HepG2 (cell line): ENCODE measurements around the gene ARL5C. TPM values are rescaled to one million over a fixed set of nuclear protein-coding genes. Genes with fewer than 3 reads are reported as not detected.

Experiments
- ATAC-seq: fragments of 200-7000 bp; cut with Tn5 transposase; 3 replicates; pipeline ENCODE4 v1.9.1; 2020; ENCODE audit warnings: mild to moderate bottlenecking, moderate library complexity
- BruUV-seq: library from RNA; stranded (reverse); fragments of 400-500 nt; replicated peaks from 2 replicates; lab custom pipeline; 2021; lab: Mats Ljungman, UMichigan
- CTCF ChIA-PET: fragments of 300-600 bp; formaldehyde crosslinking; extraction: SDS; loops from one replicate; lab custom pipeline; 2021; ENCODE audit warnings: low total read pairs, inconsistent platforms, low intra/inter-chr PET ratio; lab: Yijun Ruan, JAX
- POLR2A ChIA-PET: fragments of 350-600 bp; sonication (Branson Sonifier 250); formaldehyde crosslinking; loops from one replicate; lab custom pipeline; 2020; ENCODE audit warnings: antibody characterized with exemption, inconsistent platforms; lab: Yijun Ruan, JAX
- DNase-seq: peaks from one replicate; pipeline ENCODE4 v3.0.0-alpha.2; 2015; ENCODE audit warnings: low spot score
- FAIRE-seq: peaks from 3 replicates; lab custom pipeline; 2011; peaks lifted over from hg19 to GRCh38; lab: Jason Lieb, UNC
- H2AFZ ChIP-seq: one replicate; pipeline ENCODE4 v1.6.1; 2011; ENCODE audit warnings: low read length, inconsistent platforms
- H3K27ac ChIP-seq: fragments of 300-600 bp; 3 replicates; pipeline ENCODE4 v1.8.0; 2011; ENCODE audit warnings: mixed run types, mild to moderate bottlenecking, mixed read lengths, low read length, inconsistent platforms; ENCODE audit not compliant: insufficient read depth; ENCODE audit errors: extremely low read length
- H3K27me3 ChIP-seq, 2 experiments: fragments of 200-600 bp in 1 of 2; 2 replicates in 1 of 2; 3 replicates in 1 of 2; pipeline versions ENCODE4 v1.6.0 to v1.8.0; 2011; ENCODE audit warnings: low read length in 2 of 2, mild to moderate bottlenecking in 2 of 2, moderate library complexity in 2 of 2, inconsistent platforms in 1 of 2; ENCODE audit not compliant: insufficient read depth in 2 of 2, control insufficient read depth in 1 of 2
- H3K36me3 ChIP-seq, 2 experiments: fragments of 200-600 bp in 1 of 2; replicated peaks in 1 of 2; 2 replicates in 1 of 2; 3 replicates in 1 of 2; pipeline versions ENCODE4 v1.5.1 to v1.8.0; 2011; ENCODE audit warnings: low read length in 2 of 2, inconsistent platforms in 1 of 2; ENCODE audit not compliant: insufficient read depth in 2 of 2, control insufficient read depth in 1 of 2
- H3K4me1 ChIP-seq: 2 replicates; pipeline ENCODE4 v1.5.1; 2012; ENCODE audit warnings: low read length, inconsistent platforms; ENCODE audit not compliant: insufficient read depth
- H3K4me2 ChIP-seq: 2 replicates; pipeline ENCODE4 v1.6.0; 2011; ENCODE audit warnings: low read depth, low read length, inconsistent platforms
- H3K4me3 ChIP-seq, 3 experiments: fragments of 200-600 bp in 1 of 3; sonication (generic), shearing (Covaris generic) in 1 of 3; replicated peaks in 1 of 3; 2 replicates each; pipeline ENCODE4 v1.5.1; 2011 to 2016; ENCODE audit warnings: low read length in 3 of 3, inconsistent platforms in 2 of 3, low read depth in 2 of 3, mild to moderate bottlenecking in 2 of 3, control low read depth in 1 of 3, mixed read lengths in 1 of 3; ENCODE audit not compliant: insufficient read depth in 1 of 3
- H3K79me2 ChIP-seq: one replicate; pipeline ENCODE4 v1.6.1; 2011; ENCODE audit warnings: low read length, inconsistent platforms; ENCODE audit not compliant: insufficient read depth
- H3K9ac ChIP-seq: 2 replicates; pipeline ENCODE4 v1.6.0; 2011; ENCODE audit warnings: mild to moderate bottlenecking, low read depth, low read length, inconsistent platforms; ENCODE audit not compliant: insufficient read depth
- H3K9me3 ChIP-seq: 2 replicates; pipeline ENCODE4 v1.5.1; 2012; ENCODE audit warnings: mild to moderate bottlenecking, low read length
- H4K20me1 ChIP-seq: 2 replicates; pipeline ENCODE4 v1.6.0; 2011; ENCODE audit warnings: inconsistent platforms, mild to moderate bottlenecking, low read length, moderate library complexity; ENCODE audit not compliant: insufficient read depth
- EZH2 ChIP-seq: conservative IDR thresholded peaks from 2 replicates; pipeline ENCODE4 v1.6.1; 2012; ENCODE audit warnings: mild to moderate bottlenecking, low read depth, low read length, moderate library complexity
- KDM5B ChIP-seq: sonication (generic); formaldehyde crosslinking; IDR thresholded peaks from 2 replicates; pipeline ENCODE4 v1.4.0; 2020; ENCODE audit warnings: missing genetic modification reagents, mild to moderate bottlenecking, borderline replicate concordance
- YY1 ChIP-seq: IDR thresholded peaks from 2 replicates; pipeline ENCODE4 v1.6.1; 2011; ENCODE audit warnings: low read length, low read depth, moderate library complexity, mild to moderate bottlenecking; ENCODE audit not compliant: insufficient read depth, insufficient replicate concordance
- ZNF768 ChIP-seq: sonication (generic); formaldehyde crosslinking; IDR thresholded peaks from 2 replicates; pipeline ENCODE4 v1.4.0; 2020; ENCODE audit warnings: missing genetic modification reagents
- WGBS: methylation state at CpG from one replicate; pipeline ENCODE4 v1.1.6; 2017; ENCODE audit warnings: low lambda C conversion rate; 5-methylcytosine and 5-hydroxymethylcytosine counted together
- in situ Hi-C: cut with HindIII; loops from 2 replicates; pipeline ENCODE4 v1.10.0; 2017; ENCODE audit warnings: low pct_unique_long_range_greater_than_20kb; ENCODE audit not compliant: extremely low pct_ligation_motif_present
- intact Hi-C: fragments of 100-400 bp; cut with micrococcal nuclease; formaldehyde crosslinking; loops from one replicate; pipeline ENCODE4 v1.10.0; 2022; ENCODE audit not compliant: unreplicated experiment
- polyA plus RNA-seq, 8 experiments: library from polyadenylated mRNA; depleted of rRNA in 3 of 8; stranded (reverse) in 7 of 8; unstranded in 1 of 8; fragments of >200 nt; fragmentation: Illumina TruSeq in 4 of 8; extraction: Trizol in 4 of 8; gene quantifications; 2 replicates each; pipeline versions ENCODE4 v1.2.1 to v1.2.3, GENCODE V29; 2011 to 2016; ENCODE audit warnings: low read depth in 4 of 8, missing spikeins in 1 of 8, mixed read lengths in 1 of 8; ENCODE audit not compliant: insufficient read depth in 1 of 8
- total RNA-seq, 5 experiments: library from RNA; depleted of rRNA; stranded (reverse); fragments of >200 nt; fragmentation: Illumina TruSeq; extraction: Trizol; gene quantifications; 2 replicates each; pipeline ENCODE4 v1.2.3, GENCODE V29; 2016; ENCODE audit warnings: low read depth in 1 of 5

Gene ARL5C
- total and polyA plus RNA-seq, 2 of the 13 experiments (the other 11 are each of a cell fraction or from before 2014, with no cell fraction given), result not detected

DNA sequence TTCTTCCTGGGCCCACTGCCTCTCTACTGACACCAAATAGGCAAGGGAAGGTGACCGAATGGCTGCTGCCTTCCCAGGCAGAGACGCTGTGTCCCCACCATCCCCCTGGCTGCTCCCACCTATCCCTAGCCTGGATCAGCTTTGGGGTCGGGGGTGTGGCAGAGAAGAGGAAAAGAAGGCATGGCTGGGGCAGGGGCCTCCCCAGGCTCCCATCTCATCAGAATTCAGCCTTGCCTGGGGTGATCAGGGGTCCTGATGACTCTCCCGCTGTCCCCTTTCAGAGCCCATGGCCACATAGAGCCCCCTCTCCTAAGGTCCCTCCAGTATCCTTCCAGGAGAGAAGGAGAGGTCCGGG lies 15.2 kb downstream of the ARL5C start:
- CTCF ChIA-PET, result no interaction called here

GRCh38 chr17:39150104-39150634 lies 15.8 kb downstream of the ARL5C start:
- Histone ChIP-seq H3K79me2 (no peaks in the 10 kb centered on the region), H3K27me3 (peaks cover 6 to 44% of the 10 kb centered on the region in 2 experiments; a peak in 3 of 5 replicates), H3K36me3 (no peaks in the 10 kb centered on the region), H3K4me2 (no peak overlapping the region), H3K4me3 (no peak overlapping the region), H3K4me1 (peaks cover 22% of the 10 kb centered on the region), H3K9ac (no peak overlapping the region), H2AFZ (no peak overlapping the region), H3K27ac (no peak overlapping the region), H4K20me1 (0 out of 2 replicates have a peak, but pooled peaks cover 2% of the 10 kb centered on the region), H3K9me3 (no peaks in the 10 kb centered on the region)
- TF ChIP-seq YY1 (no peak), ZNF768 (CRISPR knock-in tag) (peak; percentile 83; the same call in 1 of the 2 replicates)
- WGBS, result 21% methylated on average over 5 of the region's 5 CpGs
- ChIA-PET CTCF (no interaction called here), POLR2A (no interaction called here)
- FAIRE-seq (no peak), DNase-seq (no peak), ATAC-seq (no peak)
- no TSS peak for BruUV-seq
- intact Hi-C loops, result loop anchor here (5.0 to 10.0 kb wide), 2 partner anchors 235 to 278 kb away; partner anchors contain the start of gene LASP1
- in situ Hi-C loops, result loop anchor here (5.0 to 25.0 kb wide), 4 partner anchors 78 to 388 kb away; partner anchors contain the start of gene PSMB3

More for the DNA sequence above, 15.2 kb downstream of the ARL5C start:
- Histone ChIP-seq H3K9ac (no peak overlapping the region), H4K20me1 (0 out of 2 replicates have a peak, but pooled peaks cover 2% of the 10 kb centered on the region), H3K27ac (no peak overlapping the region), H3K9me3 (no peaks in the 10 kb centered on the region), H2AFZ (no peak overlapping the region), H3K27me3 (peaks cover 8 to 40% of the 10 kb centered on the region in 2 experiments), H3K36me3 (no peaks in the 10 kb centered on the region), H3K4me3 (peak overlapping the region in 2 of 3 experiments; percentile 41 to 61; a peak in 2 of 6 replicates), H3K79me2 (no peaks in the 10 kb centered on the region), H3K4me2 (peak overlapping the region; percentile 59)
- DNase-seq (no peak), ATAC-seq (no peak)
- in situ Hi-C loops, result loop anchor here (5.0 to 25.0 kb wide), 4 partner anchors 78 to 388 kb away; partner anchors contain the start of gene PSMB3
- no TSS peak for BruUV-seq
- intact Hi-C loops, result loop anchor here (5.0 to 10.0 kb wide), 2 partner anchors 236 to 278 kb away; partner anchors contain the start of gene LASP1
- POLR2A ChIA-PET, result no interaction called here
- WGBS, result 23% methylated on average over 5 of the region's 5 CpGs
- TF ChIP-seq EZH2 (0 out of 2 replicates have a peak, but pooled peaks have one; percentile 64), KDM5B (CRISPR knock-in tag) (no peak)
- TF ChIP-seq, all 625 proteins: peak for 1
- no peak for FAIRE-seq
- peaks cover 28% of the 10 kb centered on the region for H3K4me1 ChIP-seq
